ENCODE data around the gene CFAP20DC. TPM values are rescaled to one million over a fixed set of nuclear protein-coding genes. Genes with fewer than 3 reads are reported as not detected.

CFAP20DC gene
- total RNA-seq, 2 donors from 2014 or later: 6.5 to 9.5 TPM

DNA sequence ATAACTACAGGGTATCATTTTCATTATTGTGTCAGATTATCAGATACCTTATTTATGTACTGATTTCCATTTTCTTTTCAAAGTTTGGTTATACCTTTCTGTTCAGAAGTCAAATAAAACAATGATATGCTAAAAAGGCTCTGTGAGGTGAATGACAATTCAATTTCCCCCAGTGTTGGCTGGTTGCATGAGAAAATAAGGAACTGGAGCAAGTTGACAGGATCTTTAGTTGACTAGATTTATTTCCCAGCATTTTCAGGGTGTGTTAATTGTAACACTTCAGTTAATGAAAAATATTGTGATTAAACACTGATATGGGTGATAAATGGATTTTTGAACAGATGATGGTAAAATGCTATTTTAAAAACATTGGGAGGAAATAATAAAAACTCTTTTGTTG is 260.4 kb downstream of the CFAP20DC start:
- Mint-ChIP-seq H3K27me3 (ENCODE audit: insufficient read depth) (no peaks in the 10 kb centered on the region), H3K4me3 (no peak overlapping the region), H3K27ac (no peak overlapping the region), H3K9me3 (no peaks in the 10 kb centered on the region), H3K4me1 (peaks cover 7% of the 10 kb centered on the region), H3K36me3 (ENCODE audit: low read depth) (peaks cover 2% of the 10 kb centered on the region)
- Histone ChIP-seq H3K27ac (ENCODE audit: low read depth, low read length) (no peak overlapping the region), H3K4me1 (ENCODE audit: control insufficient read depth, insufficient read depth, low read length) (no peaks in the 10 kb centered on the region), H3K27me3 (ENCODE audit: control insufficient read depth, insufficient read depth, low read length, poor library complexity, severe bottlenecking) (no peaks in the 10 kb centered on the region), H3K4me3 (ENCODE audit: low read length) (no peak overlapping the region), H3K9me3 (ENCODE audit: control insufficient read depth, low read length) (no peaks in the 10 kb centered on the region), H3K9ac (ENCODE audit: extremely low read depth, low read length, poor library complexity, severe bottlenecking) (no peak overlapping the region), H3K36me3 (ENCODE audit: control insufficient read depth, insufficient read depth, low read length) (no peaks in the 10 kb centered on the region)
- DNase-seq: no peak
- TF ChIP-seq, protein P1, sequence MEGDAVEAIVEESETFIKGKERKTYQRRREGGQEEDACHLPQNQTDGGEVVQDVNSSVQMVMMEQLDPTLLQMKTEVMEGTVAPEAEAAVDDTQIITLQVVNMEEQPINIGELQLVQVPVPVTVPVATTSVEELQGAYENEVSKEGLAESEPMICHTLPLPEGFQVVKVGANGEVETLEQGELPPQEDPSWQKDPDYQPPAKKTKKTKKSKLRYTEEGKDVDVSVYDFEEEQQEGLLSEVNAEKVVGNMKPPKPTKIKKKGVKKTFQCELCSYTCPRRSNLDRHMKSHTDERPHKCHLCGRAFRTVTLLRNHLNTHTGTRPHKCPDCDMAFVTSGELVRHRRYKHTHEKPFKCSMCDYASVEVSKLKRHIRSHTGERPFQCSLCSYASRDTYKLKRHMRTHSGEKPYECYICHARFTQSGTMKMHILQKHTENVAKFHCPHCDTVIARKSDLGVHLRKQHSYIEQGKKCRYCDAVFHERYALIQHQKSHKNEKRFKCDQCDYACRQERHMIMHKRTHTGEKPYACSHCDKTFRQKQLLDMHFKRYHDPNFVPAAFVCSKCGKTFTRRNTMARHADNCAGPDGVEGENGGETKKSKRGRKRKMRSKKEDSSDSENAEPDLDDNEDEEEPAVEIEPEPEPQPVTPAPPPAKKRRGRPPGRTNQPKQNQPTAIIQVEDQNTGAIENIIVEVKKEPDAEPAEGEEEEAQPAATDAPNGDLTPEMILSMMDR (conservative IDR thresholded peaks at IDR 0.05): no peak

DNA sequence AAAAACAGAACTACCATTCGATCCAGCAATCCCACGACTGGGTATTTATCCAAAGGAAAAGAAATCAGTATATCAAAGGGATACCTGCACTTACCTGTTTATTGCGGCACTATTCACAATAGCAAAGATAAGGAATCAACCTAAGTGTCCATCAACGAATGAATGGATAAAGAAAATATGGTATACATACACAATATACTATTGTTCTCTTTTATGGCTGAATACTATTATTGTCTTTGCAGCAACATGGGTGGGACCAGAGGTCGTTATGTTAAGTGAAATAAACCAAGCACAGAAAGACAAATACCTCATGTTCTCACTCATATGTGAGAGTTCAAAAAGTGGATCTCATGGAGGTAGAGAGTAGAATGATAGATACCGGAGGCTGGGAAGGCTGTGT is 264.9 kb downstream of the CFAP20DC start:
- Histone ChIP-seq H3K4me3 (ENCODE audit: low read length) (no peak overlapping the region), H3K27me3 (ENCODE audit: control insufficient read depth, insufficient read depth, low read length, poor library complexity, severe bottlenecking) (no peaks in the 10 kb centered on the region), H3K4me1 (ENCODE audit: control insufficient read depth, insufficient read depth, low read length) (no peaks in the 10 kb centered on the region), H3K27ac (ENCODE audit: low read depth, low read length) (no peak overlapping the region), H3K9me3 (ENCODE audit: control insufficient read depth, low read length) (peaks cover 18% of the 10 kb centered on the region), H3K36me3 (ENCODE audit: control insufficient read depth, insufficient read depth, low read length) (no peaks in the 10 kb centered on the region), H3K9ac (ENCODE audit: extremely low read depth, low read length, poor library complexity, severe bottlenecking) (no peak overlapping the region)
- TF ChIP-seq, protein P1 (conservative IDR thresholded peaks at IDR 0.05): no peak
- no peak for DNase-seq
- Mint-ChIP-seq H3K36me3 (ENCODE audit: low read depth) (peaks cover 5% of the 10 kb centered on the region), H3K4me3 (no peak overlapping the region), H3K27ac (no peak overlapping the region), H3K9me3 (peaks cover 15% of the 10 kb centered on the region), H3K4me1 (peaks cover 5% of the 10 kb centered on the region), H3K27me3 (ENCODE audit: insufficient read depth) (no peaks in the 10 kb centered on the region)
- 88 to 92% methylated on average over 3 to 5 of the region's 6 CpGs for WGBS, 2 experiments (ENCODE audit: insufficient coverage in 1 of 2, insufficient read length in 1 of 2)

GRCh38 chr3:58784425-58784824 is 265.4 kb downstream of the CFAP20DC start:
- Histone ChIP-seq H3K36me3 (ENCODE audit: control insufficient read depth, insufficient read depth, low read length) (no peaks in the 10 kb centered on the region), H3K4me3 (ENCODE audit: low read length) (no peak overlapping the region), H3K4me1 (ENCODE audit: control insufficient read depth, insufficient read depth, low read length) (no peaks in the 10 kb centered on the region), H3K27ac (ENCODE audit: low read depth, low read length) (no peak overlapping the region), H3K27me3 (ENCODE audit: control insufficient read depth, insufficient read depth, low read length, poor library complexity, severe bottlenecking) (no peaks in the 10 kb centered on the region), H3K9me3 (ENCODE audit: control insufficient read depth, low read length) (peaks cover 23% of the 10 kb centered on the region), H3K9ac (ENCODE audit: extremely low read depth, low read length, poor library complexity, severe bottlenecking) (no peak overlapping the region)
- no peak for DNase-seq
- Mint-ChIP-seq H3K27ac (no peak overlapping the region), H3K9me3 (peaks cover 19% of the 10 kb centered on the region), H3K4me1 (peaks cover 4% of the 10 kb centered on the region), H3K27me3 (ENCODE audit: insufficient read depth) (no peaks in the 10 kb centered on the region), H3K4me3 (no peak overlapping the region), H3K36me3 (ENCODE audit: low read depth) (peaks cover 10% of the 10 kb centered on the region)
- 91% methylated on average over 2 of the region's 4 CpGs; no CpG with 5 or more reads in 1 of the 2 experiments for WGBS, 2 experiments (ENCODE audit: insufficient coverage in 1 of 2, insufficient read length in 1 of 2)
- TF ChIP-seq, protein P1 (conservative IDR thresholded peaks at IDR 0.05): no peak

Measured in endodermal cell (in vitro differentiated cells).